Measurements from ENCODE around the gene TRIML1. TPM values are rescaled to one million over a fixed set of nuclear protein-coding genes. Genes with fewer than 3 reads are reported as not detected.

The TRIML1 gene
- polyA plus RNA-seq, 3 donors = not detected

DNA sequence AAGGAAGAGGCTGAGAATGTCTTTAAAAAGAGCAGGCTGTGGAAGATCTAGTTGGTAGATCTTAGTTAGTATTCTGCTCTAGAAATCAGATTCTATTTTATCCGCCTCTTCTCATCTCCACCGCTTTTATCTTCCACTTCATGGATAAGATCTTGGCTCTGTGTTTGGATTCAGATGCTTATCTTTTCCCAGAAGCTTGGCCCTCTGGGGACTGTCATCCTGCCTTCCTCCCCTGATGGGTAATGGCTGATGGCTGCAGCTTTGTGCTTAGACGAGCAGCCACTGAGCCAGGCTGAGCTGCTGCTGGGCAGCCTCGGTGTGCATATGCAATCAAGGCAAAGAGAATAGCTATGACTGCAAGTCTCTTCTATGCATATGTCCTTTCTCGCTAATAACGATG is 23.5 kb downstream of the TRIML1 start:
- intact Hi-C loops (cut with micrococcal nuclease) = no loop called here
- Histone ChIP-seq H3K4me1 (ENCODE audit: control insufficient read depth in 1 of 2, insufficient read depth in 2 of 2, low read length in 2 of 2) (no peaks in the 10 kb centered on the region), H3K27me3 (ENCODE audit: control insufficient read depth in 2 of 2, insufficient read depth in 2 of 2, low read length in 2 of 2) (no peaks in the 10 kb centered on the region), H3K4me3 (replicated peaks in 1 of 3; ENCODE audit: low read depth in 2 of 3, low read length in 3 of 3) (no peak overlapping the region), H3K36me3 (replicated peaks in 1 of 2; ENCODE audit: control insufficient read depth in 1 of 2, insufficient read depth in 2 of 2, low read length in 2 of 2) (no peaks in the 10 kb centered on the region), H3K9me3 (replicated peaks in 1 of 2; ENCODE audit: control insufficient read depth in 1 of 2, insufficient read depth in 1 of 2, low read length in 2 of 2) (peaks cover 38 to 68% of the 10 kb centered on the region in 2 donors), H4K20me1 (ENCODE audit: insufficient read depth, low read length) (no peaks in the 10 kb centered on the region), H3K9ac (ENCODE audit: insufficient read depth, low read length, poor library complexity, severe bottlenecking) (no peak overlapping the region), H3K4me2 (replicated peaks; ENCODE audit: extremely low read depth, low read length, poor library complexity, severe bottlenecking) (no peak overlapping the region), H3K27ac (ENCODE audit: low read depth in 1 of 2, low read length in 2 of 2) (no peak overlapping the region), H3K79me2 (ENCODE audit: insufficient read depth, low read length) (no peaks in the 10 kb centered on the region), H2AFZ (ENCODE audit: insufficient read depth, low read depth, low read length, poor library complexity, severe bottlenecking) (no peak overlapping the region)
- Mint-ChIP-seq H3K27me3 (ENCODE audit: low read depth in 3 of 3) (no peaks in the 10 kb centered on the region), H3K9me3 (peaks cover 10 to 50% (median 30%) of the 10 kb centered on the region in 7 donors), H3K4me3 (no peak overlapping the region), H3K36me3 (no peaks in the 10 kb centered on the region), H3K4me1 (no peaks in the 10 kb centered on the region), H3K27ac (no peak overlapping the region)
- TF ChIP-seq, protein P1, sequence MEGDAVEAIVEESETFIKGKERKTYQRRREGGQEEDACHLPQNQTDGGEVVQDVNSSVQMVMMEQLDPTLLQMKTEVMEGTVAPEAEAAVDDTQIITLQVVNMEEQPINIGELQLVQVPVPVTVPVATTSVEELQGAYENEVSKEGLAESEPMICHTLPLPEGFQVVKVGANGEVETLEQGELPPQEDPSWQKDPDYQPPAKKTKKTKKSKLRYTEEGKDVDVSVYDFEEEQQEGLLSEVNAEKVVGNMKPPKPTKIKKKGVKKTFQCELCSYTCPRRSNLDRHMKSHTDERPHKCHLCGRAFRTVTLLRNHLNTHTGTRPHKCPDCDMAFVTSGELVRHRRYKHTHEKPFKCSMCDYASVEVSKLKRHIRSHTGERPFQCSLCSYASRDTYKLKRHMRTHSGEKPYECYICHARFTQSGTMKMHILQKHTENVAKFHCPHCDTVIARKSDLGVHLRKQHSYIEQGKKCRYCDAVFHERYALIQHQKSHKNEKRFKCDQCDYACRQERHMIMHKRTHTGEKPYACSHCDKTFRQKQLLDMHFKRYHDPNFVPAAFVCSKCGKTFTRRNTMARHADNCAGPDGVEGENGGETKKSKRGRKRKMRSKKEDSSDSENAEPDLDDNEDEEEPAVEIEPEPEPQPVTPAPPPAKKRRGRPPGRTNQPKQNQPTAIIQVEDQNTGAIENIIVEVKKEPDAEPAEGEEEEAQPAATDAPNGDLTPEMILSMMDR (IDR thresholded peaks at IDR 0.05) = no peak
- DNase-seq = no peak
- 77% methylated on average over 2 of the region's 6 CpGs for WGBS (ENCODE audit: insufficient coverage)

DNA sequence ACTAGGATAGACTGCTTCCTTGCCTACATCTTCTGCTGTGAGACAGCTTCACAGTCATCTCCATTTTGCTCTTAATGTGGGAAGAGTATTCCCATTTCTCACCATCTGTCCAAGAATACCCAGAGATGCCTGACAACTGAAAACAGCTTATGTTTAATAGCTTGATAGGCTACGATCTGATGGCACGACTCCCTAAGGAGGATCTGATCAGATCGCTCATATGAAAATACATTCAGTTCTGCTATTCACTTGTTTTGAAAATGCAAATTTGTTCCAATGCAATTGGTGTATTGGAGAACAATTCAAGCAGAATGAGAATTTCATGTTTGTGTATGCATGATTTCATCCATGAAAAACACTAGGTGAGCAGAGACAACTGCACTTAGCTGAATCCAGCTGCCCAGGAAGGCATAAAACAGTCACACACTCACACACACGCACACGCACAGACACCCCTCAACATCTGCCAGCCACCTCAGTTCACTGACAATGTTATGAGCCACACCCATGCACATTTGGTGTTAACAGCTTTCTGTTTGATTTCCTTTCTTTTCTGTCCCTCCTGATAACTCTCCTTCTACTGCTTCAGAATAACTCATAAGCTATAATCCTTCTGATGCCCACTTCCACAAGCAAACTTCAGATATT is 29.6 kb downstream of the TRIML1 start:
- Histone ChIP-seq H3K79me2 (ENCODE audit: insufficient read depth, low read length) (no peaks in the 10 kb centered on the region), H3K9ac (ENCODE audit: insufficient read depth, low read length, poor library complexity, severe bottlenecking) (no peak overlapping the region), H3K36me3 (replicated peaks in 1 of 2; ENCODE audit: control insufficient read depth in 1 of 2, insufficient read depth in 2 of 2, low read length in 2 of 2) (no peaks in the 10 kb centered on the region), H4K20me1 (ENCODE audit: insufficient read depth, low read length) (no peaks in the 10 kb centered on the region), H3K4me3 (replicated peaks in 1 of 3; ENCODE audit: low read depth in 2 of 3, low read length in 3 of 3) (no peak overlapping the region), H3K4me1 (ENCODE audit: control insufficient read depth in 1 of 2, insufficient read depth in 2 of 2, low read length in 2 of 2) (no peaks in the 10 kb centered on the region), H3K27me3 (ENCODE audit: control insufficient read depth in 2 of 2, insufficient read depth in 2 of 2, low read length in 2 of 2) (no peaks in the 10 kb centered on the region), H2AFZ (ENCODE audit: insufficient read depth, low read depth, low read length, poor library complexity, severe bottlenecking) (no peak overlapping the region), H3K9me3 (replicated peaks in 1 of 2; ENCODE audit: control insufficient read depth in 1 of 2, insufficient read depth in 1 of 2, low read length in 2 of 2) (peaks cover 26 to 40% of the 10 kb centered on the region in 2 donors), H3K27ac (ENCODE audit: low read depth in 1 of 2, low read length in 2 of 2) (no peak overlapping the region), H3K4me2 (replicated peaks; ENCODE audit: extremely low read depth, low read length, poor library complexity, severe bottlenecking) (no peak overlapping the region)
- intact Hi-C loops (cut with micrococcal nuclease) = no loop called here
- Mint-ChIP-seq H3K36me3 (no peaks in the 10 kb centered on the region), H3K4me1 (no peaks in the 10 kb centered on the region), H3K27me3 (ENCODE audit: low read depth in 3 of 3) (peaks cover 0 to 3% (median 0%) of the 10 kb centered on the region in 3 donors), H3K9me3 (peaks cover 0 to 44% (median 24%) of the 10 kb centered on the region in 7 donors), H3K27ac (no peak overlapping the region), H3K4me3 (no peak overlapping the region)
- WGBS (ENCODE audit: insufficient coverage) = 61% methylated on average over 2 of the region's 5 CpGs
- DNase-seq = no peak
- TF ChIP-seq, protein P1 (IDR thresholded peaks at IDR 0.05) = no peak
